ENCODE measurements around the gene CADM4.

DNA sequence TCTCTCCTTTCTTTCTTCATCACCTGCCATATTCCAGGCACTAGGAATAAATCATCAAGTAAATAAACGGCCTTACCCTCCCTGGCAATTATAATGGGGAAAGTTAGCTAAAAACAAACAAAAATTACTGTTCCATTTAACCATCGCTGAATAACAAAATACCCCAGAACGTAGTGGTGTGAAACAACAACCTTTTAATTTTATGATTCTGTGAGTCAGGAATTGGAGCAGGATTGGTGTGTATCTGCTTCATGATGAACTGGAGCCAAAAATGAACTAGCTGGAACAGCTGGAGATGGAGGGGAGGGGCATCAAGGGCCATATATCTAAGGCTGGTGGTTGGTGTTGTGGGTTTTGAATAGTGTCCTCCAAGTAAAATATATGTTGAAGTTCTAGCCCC, 3.7 kb upstream of the CADM4 start:
- TF ChIP-seq, protein P1, sequence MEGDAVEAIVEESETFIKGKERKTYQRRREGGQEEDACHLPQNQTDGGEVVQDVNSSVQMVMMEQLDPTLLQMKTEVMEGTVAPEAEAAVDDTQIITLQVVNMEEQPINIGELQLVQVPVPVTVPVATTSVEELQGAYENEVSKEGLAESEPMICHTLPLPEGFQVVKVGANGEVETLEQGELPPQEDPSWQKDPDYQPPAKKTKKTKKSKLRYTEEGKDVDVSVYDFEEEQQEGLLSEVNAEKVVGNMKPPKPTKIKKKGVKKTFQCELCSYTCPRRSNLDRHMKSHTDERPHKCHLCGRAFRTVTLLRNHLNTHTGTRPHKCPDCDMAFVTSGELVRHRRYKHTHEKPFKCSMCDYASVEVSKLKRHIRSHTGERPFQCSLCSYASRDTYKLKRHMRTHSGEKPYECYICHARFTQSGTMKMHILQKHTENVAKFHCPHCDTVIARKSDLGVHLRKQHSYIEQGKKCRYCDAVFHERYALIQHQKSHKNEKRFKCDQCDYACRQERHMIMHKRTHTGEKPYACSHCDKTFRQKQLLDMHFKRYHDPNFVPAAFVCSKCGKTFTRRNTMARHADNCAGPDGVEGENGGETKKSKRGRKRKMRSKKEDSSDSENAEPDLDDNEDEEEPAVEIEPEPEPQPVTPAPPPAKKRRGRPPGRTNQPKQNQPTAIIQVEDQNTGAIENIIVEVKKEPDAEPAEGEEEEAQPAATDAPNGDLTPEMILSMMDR (conservative IDR thresholded peaks at IDR 0.05) = no peak
- no peak for TF ChIP-seq ZFX (IDR thresholded peaks at IDR 0.05)
